Panc1 (cell line): ENCODE data around the gene NKX6-2. TPM values are rescaled to one million over a fixed set of nuclear protein-coding genes. Genes with fewer than 3 reads are reported as not detected.

Source experiments
- ATAC-seq: fragments of 200-7000 bp; cut with Tn5 transposase; 2 replicates; pipeline ENCODE4 v1.9.1; 2020; ENCODE audit warnings: mild to moderate bottlenecking, moderate library complexity
- BruUV-seq: library from RNA; stranded (reverse); fragments of 400-500 nt; replicated peaks from 2 replicates; lab custom pipeline; 2021; lab: Mats Ljungman, UMichigan
- CTCF ChIA-PET: fragments of 300-600 bp; sonication (Branson Sonifier 250); formaldehyde crosslinking; loops from one replicate; lab custom pipeline; 2022; ENCODE audit warnings: antibody characterized with exemption; lab: Charles Lee
- POLR2A ChIA-PET: fragments of 300-600 bp; sonication (Branson Sonifier 250); formaldehyde crosslinking; loops from one replicate; lab custom pipeline; 2022; ENCODE audit warnings: antibody characterized with exemption; lab: Charles Lee
- DNase-seq: peaks from one replicate; pipeline ENCODE4 v3.0.0-alpha.2; 2010; ENCODE audit warnings: low read depth, low spot score
- H3K27ac ChIP-seq: 2 replicates; pipeline ENCODE4 v1.5.1; 2011; ENCODE audit warnings: mild to moderate bottlenecking, low read length, inconsistent platforms
- H3K27me3 ChIP-seq: fragments of 200-500 bp; sonication (Bioruptor generic); 2 replicates; pipeline ENCODE4 v1.6.0; 2014; ENCODE audit warnings: low read length, inconsistent platforms; ENCODE audit not compliant: control insufficient read depth, insufficient read depth
- H3K36me3 ChIP-seq: fragments of 200-500 bp; sonication (Bioruptor generic); 2 replicates; pipeline ENCODE4 v1.5.1; 2014; ENCODE audit warnings: inconsistent platforms, mild to moderate bottlenecking, low read length, moderate library complexity; ENCODE audit not compliant: control insufficient read depth, insufficient read depth
- H3K4me1 ChIP-seq: 2 replicates; pipeline ENCODE4 v1.5.1; 2011; ENCODE audit warnings: inconsistent platforms, mild to moderate bottlenecking, low read length, moderate library complexity; ENCODE audit not compliant: control insufficient read depth, insufficient read depth
- H3K4me3 ChIP-seq, 2 experiments: 2 replicates each; pipeline ENCODE4 v1.5.1; 2011 to 2012; ENCODE audit warnings: low read depth in 2 of 2, low read length in 2 of 2, mild to moderate bottlenecking in 2 of 2, inconsistent platforms in 1 of 2, moderate library complexity in 1 of 2
- H3K9me3 ChIP-seq: fragments of 200-500 bp; sonication (Bioruptor generic); 2 replicates; pipeline ENCODE4 v1.5.1; 2014; ENCODE audit warnings: low read depth, mild to moderate bottlenecking, inconsistent platforms, low read length, moderate library complexity; ENCODE audit not compliant: control insufficient read depth, insufficient read depth
- POLR2AphosphoS5 ChIP-seq: IDR thresholded peaks from 2 replicates; pipeline ENCODE4 v1.6.1; 2012; ENCODE audit warnings: mild to moderate bottlenecking, low read depth, low read length, moderate library complexity
- SIN3A ChIP-seq: IDR thresholded peaks from 2 replicates; pipeline ENCODE4 v1.6.1; 2012; ENCODE audit warnings: low read depth, mild to moderate bottlenecking, low read length, moderate library complexity, borderline replicate concordance; ENCODE audit not compliant: insufficient read depth
- TCF7L2 ChIP-seq: IDR thresholded peaks from 2 replicates; pipeline ENCODE4 v1.6.1; 2011; ENCODE audit warnings: mild to moderate bottlenecking, low read depth, low read length, inconsistent platforms
- in situ Hi-C: cut with HindIII; loops from 2 replicates; pipeline ENCODE4 v1.10.0; 2016; ENCODE audit warnings: low sequenced_read_pairs, low pct_unique_long_range_greater_than_20kb
- intact Hi-C: fragments of 100-400 bp; cut with micrococcal nuclease; formaldehyde crosslinking; loops from one replicate; pipeline ENCODE4 v1.10.0; 2022; ENCODE audit not compliant: unreplicated experiment
- total RNA-seq: library from RNA; stranded (reverse); gene quantifications from one replicate; pipeline ENCODE4 v1.2.1, GENCODE V29; 2021; ENCODE audit not compliant: unreplicated experiment
- TF ChIP-seq, protein P1 (sequence below): fragments of 450-650 bp; IDR thresholded peaks from 2 replicates; pipeline ENCODE4 v1.5.1; 2017; ENCODE audit warnings: mild to moderate bottlenecking
- TF ChIP-seq, protein P2 (sequence below), 2 experiments: IDR thresholded peaks; 2 replicates each; pipeline ENCODE4 v1.6.1; 2011 to 2012; ENCODE audit warnings: low read depth in 2 of 2, control low read depth in 1 of 2, low read length in 1 of 2, mild to moderate bottlenecking in 1 of 2, moderate library complexity in 1 of 2; ENCODE audit not compliant: insufficient read depth in 1 of 2

Gene NKX6-2
- total RNA-seq, 1 experiment from 2014 or later: 1.6 TPM

DNA sequence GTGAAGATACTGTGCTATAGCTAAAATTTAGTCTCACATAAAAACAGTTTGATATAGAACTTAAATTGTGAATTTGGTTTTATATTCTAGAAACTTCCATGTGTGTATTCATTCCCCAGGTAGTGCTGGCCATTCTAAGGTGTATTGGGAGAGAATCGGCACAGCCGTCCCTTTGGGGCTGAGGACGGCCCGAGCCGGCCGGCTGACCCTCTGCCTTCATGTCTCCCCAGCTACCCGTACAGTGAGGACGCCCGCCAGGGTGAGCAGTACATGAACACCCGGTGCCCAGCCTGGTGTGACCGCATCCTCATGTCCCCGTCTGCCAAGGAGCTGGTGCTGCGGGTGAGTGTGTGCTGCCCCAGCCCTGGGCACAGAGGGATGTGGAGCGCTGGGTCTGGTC, 8.5 kb downstream of the NKX6-2 start:
- BruUV-seq: no TSS peak
- in situ Hi-C loops: no loop called here

DNA sequence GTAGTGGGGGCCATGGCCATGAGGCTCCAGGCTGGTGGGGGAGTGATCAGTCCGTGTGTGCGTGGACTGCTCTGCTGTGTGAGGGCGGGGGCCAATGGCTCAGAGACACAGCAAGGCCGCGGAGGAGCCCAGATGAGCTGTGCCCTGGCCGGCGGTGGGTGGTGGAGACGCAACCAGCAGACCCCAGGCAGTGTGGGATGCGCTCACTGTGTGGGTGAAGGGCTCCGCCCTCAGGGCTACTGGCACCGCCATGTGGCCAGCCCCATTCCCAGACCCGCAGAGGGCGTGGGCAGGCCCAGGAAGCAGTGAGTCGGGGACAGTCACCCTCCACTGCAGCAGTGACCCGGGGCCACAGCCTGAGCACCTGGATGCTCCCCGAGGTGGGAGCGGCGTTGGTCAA, 9.1 kb downstream of the NKX6-2 start:
- no peak for ATAC-seq
- POLR2A ChIA-PET: no interaction called here
- BruUV-seq: no TSS peak
- CTCF ChIA-PET: no interaction called here
- intact Hi-C loops: no loop called here
- DNase-seq: no peak
- Histone ChIP-seq H3K27me3 (no peaks in the 10 kb centered on the region), H3K4me3 (no peak overlapping the region), H3K36me3 (no peaks in the 10 kb centered on the region), H3K27ac (no peak overlapping the region), H3K9me3 (no peaks in the 10 kb centered on the region), H3K4me1 (peaks cover 9% of the 10 kb centered on the region)
- TF ChIP-seq, protein P1, sequence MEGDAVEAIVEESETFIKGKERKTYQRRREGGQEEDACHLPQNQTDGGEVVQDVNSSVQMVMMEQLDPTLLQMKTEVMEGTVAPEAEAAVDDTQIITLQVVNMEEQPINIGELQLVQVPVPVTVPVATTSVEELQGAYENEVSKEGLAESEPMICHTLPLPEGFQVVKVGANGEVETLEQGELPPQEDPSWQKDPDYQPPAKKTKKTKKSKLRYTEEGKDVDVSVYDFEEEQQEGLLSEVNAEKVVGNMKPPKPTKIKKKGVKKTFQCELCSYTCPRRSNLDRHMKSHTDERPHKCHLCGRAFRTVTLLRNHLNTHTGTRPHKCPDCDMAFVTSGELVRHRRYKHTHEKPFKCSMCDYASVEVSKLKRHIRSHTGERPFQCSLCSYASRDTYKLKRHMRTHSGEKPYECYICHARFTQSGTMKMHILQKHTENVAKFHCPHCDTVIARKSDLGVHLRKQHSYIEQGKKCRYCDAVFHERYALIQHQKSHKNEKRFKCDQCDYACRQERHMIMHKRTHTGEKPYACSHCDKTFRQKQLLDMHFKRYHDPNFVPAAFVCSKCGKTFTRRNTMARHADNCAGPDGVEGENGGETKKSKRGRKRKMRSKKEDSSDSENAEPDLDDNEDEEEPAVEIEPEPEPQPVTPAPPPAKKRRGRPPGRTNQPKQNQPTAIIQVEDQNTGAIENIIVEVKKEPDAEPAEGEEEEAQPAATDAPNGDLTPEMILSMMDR: no peak
- no peak for TF ChIP-seq TCF7L2
- TF ChIP-seq, protein P2, sequence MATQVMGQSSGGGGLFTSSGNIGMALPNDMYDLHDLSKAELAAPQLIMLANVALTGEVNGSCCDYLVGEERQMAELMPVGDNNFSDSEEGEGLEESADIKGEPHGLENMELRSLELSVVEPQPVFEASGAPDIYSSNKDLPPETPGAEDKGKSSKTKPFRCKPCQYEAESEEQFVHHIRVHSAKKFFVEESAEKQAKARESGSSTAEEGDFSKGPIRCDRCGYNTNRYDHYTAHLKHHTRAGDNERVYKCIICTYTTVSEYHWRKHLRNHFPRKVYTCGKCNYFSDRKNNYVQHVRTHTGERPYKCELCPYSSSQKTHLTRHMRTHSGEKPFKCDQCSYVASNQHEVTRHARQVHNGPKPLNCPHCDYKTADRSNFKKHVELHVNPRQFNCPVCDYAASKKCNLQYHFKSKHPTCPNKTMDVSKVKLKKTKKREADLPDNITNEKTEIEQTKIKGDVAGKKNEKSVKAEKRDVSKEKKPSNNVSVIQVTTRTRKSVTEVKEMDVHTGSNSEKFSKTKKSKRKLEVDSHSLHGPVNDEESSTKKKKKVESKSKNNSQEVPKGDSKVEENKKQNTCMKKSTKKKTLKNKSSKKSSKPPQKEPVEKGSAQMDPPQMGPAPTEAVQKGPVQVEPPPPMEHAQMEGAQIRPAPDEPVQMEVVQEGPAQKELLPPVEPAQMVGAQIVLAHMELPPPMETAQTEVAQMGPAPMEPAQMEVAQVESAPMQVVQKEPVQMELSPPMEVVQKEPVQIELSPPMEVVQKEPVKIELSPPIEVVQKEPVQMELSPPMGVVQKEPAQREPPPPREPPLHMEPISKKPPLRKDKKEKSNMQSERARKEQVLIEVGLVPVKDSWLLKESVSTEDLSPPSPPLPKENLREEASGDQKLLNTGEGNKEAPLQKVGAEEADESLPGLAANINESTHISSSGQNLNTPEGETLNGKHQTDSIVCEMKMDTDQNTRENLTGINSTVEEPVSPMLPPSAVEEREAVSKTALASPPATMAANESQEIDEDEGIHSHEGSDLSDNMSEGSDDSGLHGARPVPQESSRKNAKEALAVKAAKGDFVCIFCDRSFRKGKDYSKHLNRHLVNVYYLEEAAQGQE (IDR thresholded peaks at IDR 0.05; ENCODE audit: insufficient read depth in 1 of 2, low read depth in 2 of 2, low read length in 1 of 2): no peak
- no peak for TF ChIP-seq POLR2AphosphoS5
- no peak for TF ChIP-seq SIN3A
- in situ Hi-C loops: no loop called here

More for the DNA sequence above, 8.5 kb downstream of the NKX6-2 start:
- H3K27ac ChIP-seq: no peak overlapping the region
- H3K36me3 ChIP-seq: no peaks in the 10 kb centered on the region
- no peak overlapping the region for H3K4me3 ChIP-seq
- no peaks in the 10 kb centered on the region for H3K9me3 ChIP-seq
- ChIA-PET CTCF (no interaction called here), POLR2A (no interaction called here)
- no peak for ATAC-seq
- DNase-seq: no peak
- H3K27me3 ChIP-seq: no peaks in the 10 kb centered on the region
- H3K4me1 ChIP-seq: peaks cover 9% of the 10 kb centered on the region
- intact Hi-C loops: no loop called here
- TF ChIP-seq TCF7L2 (no peak), SIN3A (no peak), POLR2AphosphoS5 (no peak)
- TF ChIP-seq, protein P2 (IDR thresholded peaks at IDR 0.05; ENCODE audit: insufficient read depth in 1 of 2, low read depth in 2 of 2, low read length in 1 of 2): no peak
- TF ChIP-seq, protein P1: no peak
